22Rv1 (cell line): Measurements from ENCODE around the gene GCKR.

ENCODE experiments used
- H3K27ac ChIP-seq: fragments of 450-650 bp; 2 replicates; pipeline ENCODE4 v1.5.1; 2017
- CTCF ChIP-seq: fragments of 450-650 bp; IDR thresholded peaks from 2 replicates; pipeline ENCODE4 v1.5.1; 2017; ENCODE audit warnings: mild to moderate bottlenecking
- ZFX ChIP-seq: fragments of 450-650 bp; IDR thresholded peaks from 2 replicates; pipeline ENCODE4 v1.6.1; 2017; ENCODE audit warnings: antibody characterized with exemption, borderline replicate concordance

Gene GCKR

GRCh38 chr2:27559228-27559627, 62.6 kb downstream of the GCKR start:
- H3K27ac ChIP-seq, result no peak overlapping the region
- TF ChIP-seq ZFX (no peak), CTCF (no peak)

GRCh38 chr2:27561060-27561459, 64.4 kb downstream of the GCKR start:
- no peak overlapping the region for H3K27ac ChIP-seq
- TF ChIP-seq CTCF (no peak), ZFX (no peak)

GRCh38 chr2:27566628-27567027, 70.0 kb downstream of the GCKR start:
- no peak overlapping the region for H3K27ac ChIP-seq
- no peak for TF ChIP-seq ZFX

GRCh38 chr2:27569398-27569797, 72.8 kb downstream of the GCKR start:
- no peak overlapping the region for H3K27ac ChIP-seq
- no peak for TF ChIP-seq CTCF
- TF ChIP-seq ZFX, result no peak

- H3K27ac ChIP-seq, result no peak overlapping the region
- TF ChIP-seq CTCF (no peak), ZFX (no peak)
Measured at GRCh38 chr2:27571197-27571596, 74.6 kb downstream of the GCKR start.

GRCh38 chr2:27571681-27572080, 75.0 kb downstream of the GCKR start:
- TF ChIP-seq ZFX (no peak), CTCF (no peak)
- H3K27ac ChIP-seq, result no peak overlapping the region

GRCh38 chr2:27572439-27572838, 75.8 kb downstream of the GCKR start:
- no peak overlapping the region for H3K27ac ChIP-seq
- no peak for TF ChIP-seq ZFX

GRCh38 chr2:27572998-27573429, 76.4 kb downstream of the GCKR start:
- H3K27ac ChIP-seq, result no peak overlapping the region
- TF ChIP-seq ZFX (no peak), CTCF (no peak)
